HFF-Myc (cell line): ENCODE results near the gene SLIT1.

Experiments
- DNase-seq: peaks from one replicate; pipeline ENCODE4 v3.0.0-alpha.2; 2011; ENCODE audit warnings: low read depth; ENCODE audit errors: extremely low read depth
- H3K4me3 ChIP-seq: replicated peaks from 2 replicates; pipeline ENCODE4 v1.5.1; 2011; ENCODE audit warnings: low read depth, mild to moderate bottlenecking, control low read depth, low read length
- TF ChIP-seq, protein P1 (sequence below): IDR thresholded peaks from 2 replicates; pipeline ENCODE4 v1.5.1; 2012; ENCODE audit warnings: mild to moderate bottlenecking, low read depth, low read length, control low read depth; ENCODE audit errors: missing control alignments

SLIT1 gene

DNA sequence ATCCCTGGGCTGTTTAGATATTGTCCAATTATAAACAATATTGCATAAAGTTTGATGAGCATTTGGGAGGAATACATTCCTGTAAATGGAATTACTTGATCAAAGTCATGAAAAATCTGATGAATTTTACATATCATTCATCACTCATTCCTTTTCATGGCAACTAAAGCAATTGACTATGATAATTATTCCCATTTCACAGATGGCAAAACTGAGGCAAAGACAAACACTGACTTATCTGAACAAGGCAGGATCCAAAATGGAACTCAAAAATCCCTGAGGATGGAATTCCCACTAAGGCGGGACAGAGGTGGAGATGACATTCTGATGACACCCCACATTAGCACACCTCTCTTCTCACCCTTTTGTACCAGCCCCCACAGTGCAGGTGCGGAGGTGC is 17.1 kb downstream of the SLIT1 start:
- no peak for DNase-seq
- H3K4me3 ChIP-seq = no peak overlapping the region
- TF ChIP-seq, protein P1, sequence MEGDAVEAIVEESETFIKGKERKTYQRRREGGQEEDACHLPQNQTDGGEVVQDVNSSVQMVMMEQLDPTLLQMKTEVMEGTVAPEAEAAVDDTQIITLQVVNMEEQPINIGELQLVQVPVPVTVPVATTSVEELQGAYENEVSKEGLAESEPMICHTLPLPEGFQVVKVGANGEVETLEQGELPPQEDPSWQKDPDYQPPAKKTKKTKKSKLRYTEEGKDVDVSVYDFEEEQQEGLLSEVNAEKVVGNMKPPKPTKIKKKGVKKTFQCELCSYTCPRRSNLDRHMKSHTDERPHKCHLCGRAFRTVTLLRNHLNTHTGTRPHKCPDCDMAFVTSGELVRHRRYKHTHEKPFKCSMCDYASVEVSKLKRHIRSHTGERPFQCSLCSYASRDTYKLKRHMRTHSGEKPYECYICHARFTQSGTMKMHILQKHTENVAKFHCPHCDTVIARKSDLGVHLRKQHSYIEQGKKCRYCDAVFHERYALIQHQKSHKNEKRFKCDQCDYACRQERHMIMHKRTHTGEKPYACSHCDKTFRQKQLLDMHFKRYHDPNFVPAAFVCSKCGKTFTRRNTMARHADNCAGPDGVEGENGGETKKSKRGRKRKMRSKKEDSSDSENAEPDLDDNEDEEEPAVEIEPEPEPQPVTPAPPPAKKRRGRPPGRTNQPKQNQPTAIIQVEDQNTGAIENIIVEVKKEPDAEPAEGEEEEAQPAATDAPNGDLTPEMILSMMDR = no peak

DNA sequence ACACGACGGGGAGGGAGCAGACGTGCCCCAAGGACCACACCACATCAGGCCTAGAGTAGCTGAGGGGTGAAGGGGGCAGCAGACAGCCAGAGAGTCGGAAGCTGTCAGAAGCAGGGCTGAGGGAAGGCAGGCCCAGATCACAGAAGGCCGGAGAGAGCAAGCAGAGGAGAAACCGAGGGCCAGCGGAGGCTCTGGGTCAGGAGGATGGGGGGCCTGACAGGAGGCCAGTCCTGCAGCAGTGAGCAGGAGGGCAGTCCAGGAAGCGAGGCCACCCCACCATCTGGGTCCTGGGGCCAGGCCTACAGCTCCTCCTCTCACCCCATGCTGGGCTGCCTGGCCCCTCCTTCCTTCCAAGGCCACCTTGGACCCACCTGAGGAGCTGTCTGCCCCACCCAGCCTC is 20.3 kb downstream of the SLIT1 start:
- DNase-seq = no peak
- TF ChIP-seq, protein P1 = no peak
- no peak overlapping the region for H3K4me3 ChIP-seq

DNA sequence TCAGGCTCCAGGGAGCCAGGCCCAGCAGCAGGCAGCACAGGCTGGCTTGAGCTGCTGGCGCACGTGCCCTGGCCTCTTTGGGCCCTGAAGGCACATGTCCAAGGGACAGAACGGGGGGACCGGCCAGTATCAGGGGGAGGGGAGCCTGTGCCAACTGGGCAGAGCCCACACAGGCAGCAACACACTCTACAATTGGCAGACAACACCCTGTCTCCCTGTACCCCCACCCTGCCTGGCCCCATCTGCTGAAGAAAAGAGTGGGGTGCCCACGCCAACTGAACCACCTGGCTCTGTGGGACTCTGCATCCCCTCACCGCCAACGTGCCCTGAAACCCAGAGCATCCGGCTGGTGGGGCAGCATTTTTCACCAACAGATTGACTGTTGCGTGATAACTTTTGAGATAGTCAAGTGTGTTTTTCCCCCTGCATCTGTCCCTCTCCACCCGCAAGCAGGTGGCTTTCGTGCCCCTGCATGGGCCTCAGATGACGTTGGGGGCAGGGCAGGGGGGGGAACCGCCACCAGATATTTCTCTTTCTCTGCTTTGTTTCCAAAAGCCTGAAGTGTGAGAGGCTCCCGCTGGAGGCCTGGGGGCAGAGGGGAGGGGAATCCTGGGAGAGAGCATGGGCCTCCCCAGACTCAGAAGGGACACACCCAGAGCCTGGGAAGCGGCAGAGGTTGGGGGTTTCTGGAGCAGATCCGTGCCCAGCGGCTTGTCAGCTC is 21.8 kb downstream of the SLIT1 start:
- H3K4me3 ChIP-seq = no peak overlapping the region
- TF ChIP-seq, protein P1 = no peak
- no peak for DNase-seq

DNA sequence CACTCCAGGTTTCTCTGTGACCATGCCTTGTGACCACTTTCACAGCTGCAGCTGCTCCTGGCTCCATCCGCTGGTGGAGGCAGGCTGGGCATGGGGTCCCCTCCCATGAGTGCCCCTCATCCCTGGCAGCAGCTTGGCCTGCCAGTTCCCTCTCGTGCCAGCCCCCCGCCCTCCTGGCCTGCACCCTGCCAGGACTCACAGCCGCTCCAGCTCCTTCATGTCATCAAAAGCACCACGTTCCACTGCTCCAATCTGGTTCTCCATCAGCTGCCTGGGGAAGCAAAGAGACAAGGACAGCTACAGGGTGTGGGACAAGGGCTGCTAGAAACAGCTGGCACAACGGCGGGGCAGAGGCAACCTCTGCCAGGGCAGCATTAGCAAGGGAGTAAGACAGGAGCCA is 22.6 kb downstream of the SLIT1 start:
- H3K4me3 ChIP-seq = no peak overlapping the region
- TF ChIP-seq, protein P1 = no peak
- DNase-seq = no peak

DNA sequence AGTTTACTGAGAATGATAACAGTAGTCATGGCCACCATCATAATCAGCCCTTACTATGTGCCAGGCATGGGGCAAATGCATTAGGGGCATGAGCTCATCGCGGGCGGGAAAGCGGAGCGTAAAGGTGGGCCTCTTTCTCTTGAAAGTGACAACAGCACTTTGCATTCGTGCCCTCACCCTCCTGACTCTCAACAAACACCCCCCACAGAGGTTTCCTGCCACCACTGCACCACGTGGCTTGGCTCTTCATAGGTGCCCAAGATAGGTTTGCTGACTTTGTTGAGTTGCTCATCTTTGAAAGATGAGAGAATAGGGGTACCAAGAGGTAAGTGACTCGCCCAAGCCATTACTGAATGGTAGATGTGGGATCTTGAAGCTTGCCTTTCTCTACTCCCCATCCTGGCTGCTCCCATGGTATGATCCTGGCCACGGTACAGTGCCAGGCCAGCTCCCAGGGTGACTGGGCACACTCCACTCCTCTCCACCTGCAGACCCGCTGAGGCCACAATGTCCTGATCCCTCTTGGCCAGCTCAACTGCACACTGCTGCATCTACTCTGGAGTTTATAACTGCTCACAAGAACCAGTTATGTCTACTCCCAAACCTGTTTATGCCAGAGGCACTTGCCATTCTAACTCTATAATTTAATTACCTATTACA is 26.0 kb downstream of the SLIT1 start:
- TF ChIP-seq, protein P1 = no peak
- H3K4me3 ChIP-seq = no peak overlapping the region
- no peak for DNase-seq

DNA sequence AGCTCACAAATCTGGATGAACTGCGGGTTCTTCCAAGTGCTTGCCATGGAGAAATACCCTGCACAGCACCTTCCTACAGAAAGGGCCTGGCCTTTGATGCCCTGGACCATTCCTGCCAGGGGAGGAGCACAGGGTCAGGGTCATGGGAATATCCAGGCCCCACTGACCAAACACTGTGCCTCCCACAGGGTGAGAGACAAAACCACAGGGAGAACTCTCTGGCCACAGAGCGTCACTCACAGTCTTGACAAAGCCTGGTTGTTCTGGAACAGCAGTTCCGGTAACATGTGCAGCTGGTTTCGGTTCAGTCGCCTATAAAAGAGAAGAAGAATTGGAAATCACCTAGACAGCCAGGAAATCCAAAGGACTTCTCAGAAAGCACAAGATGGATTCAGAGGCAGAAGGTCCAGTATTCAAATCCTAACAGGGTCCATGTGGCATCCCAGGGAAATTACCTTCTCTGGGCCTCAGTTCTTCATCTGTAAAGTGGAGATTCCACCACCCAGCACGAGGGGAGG is 28.1 kb downstream of the SLIT1 start:
- no peak overlapping the region for H3K4me3 ChIP-seq
- DNase-seq = no peak
- TF ChIP-seq, protein P1 = no peak
